ENCODE measurements around the gene CLCA1. TPM values are rescaled to one million over a fixed set of nuclear protein-coding genes. Genes with fewer than 3 reads are reported as not detected.

Gene CLCA1
- total RNA-seq (2022; extraction: Qiagen RNA extraction) = 0.04 TPM in 1 of 5 replicates, not detected in the others

GRCh38 chr1:86468501-86468977, at the start of gene CLCA1:
Gene CLCA1 (plus strand): TSS chr1:86468927. CDS start chr1:86468972, 45 bp downstream.

GRCh38 chr1:86423873-86424272, 44.9 kb upstream of the CLCA1 start, which contains the start of gene CLCA2:
Gene CLCA2 (plus strand): TSS chr1:86424171. CDS start chr1:86424248, 77 bp downstream.

GRCh38 chr1:86546787-86547221, 78.1 kb downstream of the CLCA1 start, which contains the start of gene CLCA4:
Gene CLCA4 (plus strand): TSS chr1:86547078. CDS start chr1:86547120, 42 bp downstream.

Other genes starting within 250 kb of the CLCA1 start
- 7.4 to 9.3 TPM (median 8.2 TPM) in 5 replicates for gene ODF2L, start 72.6 kb upstream of the CLCA1 start, total RNA-seq (2022; extraction: Qiagen RNA extraction)
- gene CLCA2, start 44.8 kb upstream of the CLCA1 start, total RNA-seq (2022; extraction: Qiagen RNA extraction) = 0.02 TPM in 1 of 5 replicates, not detected in the others
- not detected in 5 replicates for gene CLCA4, start 78.2 kb downstream of the CLCA1 start, total RNA-seq (2022; extraction: Qiagen RNA extraction)
- gene SH3GLB1, start 235.6 kb downstream of the CLCA1 start, total RNA-seq (2022; extraction: Qiagen RNA extraction) = 32.0 to 42.4 TPM (median 40.3 TPM) in 5 replicates

Measured in A549 treated with dexamethasone at 1 μM for 4 hours (cell line).